ENCODE measurements around the gene BZW2.

GRCh38 chr7:16691241-16691640 is 45.3 kb downstream of the BZW2 start:
- TF ChIP-seq, protein P1, sequence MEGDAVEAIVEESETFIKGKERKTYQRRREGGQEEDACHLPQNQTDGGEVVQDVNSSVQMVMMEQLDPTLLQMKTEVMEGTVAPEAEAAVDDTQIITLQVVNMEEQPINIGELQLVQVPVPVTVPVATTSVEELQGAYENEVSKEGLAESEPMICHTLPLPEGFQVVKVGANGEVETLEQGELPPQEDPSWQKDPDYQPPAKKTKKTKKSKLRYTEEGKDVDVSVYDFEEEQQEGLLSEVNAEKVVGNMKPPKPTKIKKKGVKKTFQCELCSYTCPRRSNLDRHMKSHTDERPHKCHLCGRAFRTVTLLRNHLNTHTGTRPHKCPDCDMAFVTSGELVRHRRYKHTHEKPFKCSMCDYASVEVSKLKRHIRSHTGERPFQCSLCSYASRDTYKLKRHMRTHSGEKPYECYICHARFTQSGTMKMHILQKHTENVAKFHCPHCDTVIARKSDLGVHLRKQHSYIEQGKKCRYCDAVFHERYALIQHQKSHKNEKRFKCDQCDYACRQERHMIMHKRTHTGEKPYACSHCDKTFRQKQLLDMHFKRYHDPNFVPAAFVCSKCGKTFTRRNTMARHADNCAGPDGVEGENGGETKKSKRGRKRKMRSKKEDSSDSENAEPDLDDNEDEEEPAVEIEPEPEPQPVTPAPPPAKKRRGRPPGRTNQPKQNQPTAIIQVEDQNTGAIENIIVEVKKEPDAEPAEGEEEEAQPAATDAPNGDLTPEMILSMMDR (IDR thresholded peaks at IDR 0.05), result no peak
- TF ChIP-seq POLR2A (IDR thresholded peaks at IDR 0.05), result no peak
- TF ChIP-seq EP300 (IDR thresholded peaks at IDR 0.05), result no peak

All from tibial nerve (tissue), 4 donors.